H9 (cell line): Measurements from ENCODE around the gene TCIRG1. TPM values are rescaled to one million over a fixed set of nuclear protein-coding genes. Genes with fewer than 3 reads are reported as not detected.

ENCODE experiments used
- DNase-seq: peaks from one replicate; pipeline ENCODE4 v3.0.0-alpha.2; 2017
- H2AFZ ChIP-seq: one replicate; pipeline ENCODE4 v1.6.1; 2013; ENCODE audit warnings: mild to moderate bottlenecking, low read length, control low read depth, moderate library complexity
- H2AK5ac ChIP-seq: 2 replicates; pipeline ENCODE4 v1.6.1; 2013; ENCODE audit warnings: low read length, control low read depth, mixed read lengths; ENCODE audit not compliant: insufficient read length
- H2BK120ac ChIP-seq: one replicate; pipeline ENCODE4 v1.6.1; 2013; ENCODE audit warnings: low read depth, mild to moderate bottlenecking, low read length, control low read depth, inconsistent platforms; ENCODE audit not compliant: poor library complexity, severe bottlenecking
- H2BK12ac ChIP-seq: 2 replicates; pipeline ENCODE4 v1.6.1; 2013; ENCODE audit warnings: low read length, control low read depth, mixed read lengths, low read depth; ENCODE audit not compliant: insufficient read length
- H2BK15ac ChIP-seq: 2 replicates; pipeline ENCODE4 v1.6.1; 2013; ENCODE audit warnings: low read depth, low read length, control low read depth
- H2BK20ac ChIP-seq: one replicate; pipeline ENCODE4 v1.6.1; 2013; ENCODE audit warnings: low read depth, mild to moderate bottlenecking, low read length, control low read depth, inconsistent platforms; ENCODE audit not compliant: poor library complexity, severe bottlenecking
- H2BK5ac ChIP-seq: 2 replicates; pipeline ENCODE4 v1.6.1; 2013; ENCODE audit warnings: low read length, control low read depth, mixed read lengths; ENCODE audit not compliant: insufficient read length
- H3K14ac ChIP-seq: 2 replicates; pipeline ENCODE4 v1.6.1; 2013; ENCODE audit warnings: low read length, control low read depth; ENCODE audit not compliant: insufficient read depth
- H3K18ac ChIP-seq: 2 replicates; pipeline ENCODE4 v1.6.1; 2013; ENCODE audit warnings: low read depth, mild to moderate bottlenecking, mixed read lengths, low read length, control low read depth; ENCODE audit not compliant: insufficient read length
- H3K23ac ChIP-seq: 2 replicates; pipeline ENCODE4 v1.6.1; 2013; ENCODE audit warnings: low read length, control low read depth, mixed read lengths, low read depth; ENCODE audit not compliant: insufficient read length
- H3K23me2 ChIP-seq: 2 replicates; pipeline ENCODE4 v1.6.1; 2013; ENCODE audit warnings: low read depth, mild to moderate bottlenecking, mixed read lengths, low read length, control low read depth; ENCODE audit not compliant: insufficient read length, poor library complexity, severe bottlenecking
- H3K27ac ChIP-seq: 2 replicates; pipeline ENCODE4 v1.5.1; 2013; ENCODE audit warnings: low read length, control low read depth, mixed read lengths, low read depth; ENCODE audit not compliant: insufficient read length
- H3K27me3 ChIP-seq: 2 replicates; pipeline ENCODE4 v1.6.1; 2013; ENCODE audit warnings: low read length, control low read depth, inconsistent platforms; ENCODE audit not compliant: insufficient read depth
- H3K4ac ChIP-seq: 2 replicates; pipeline ENCODE4 v1.6.1; 2013; ENCODE audit warnings: low read depth, mild to moderate bottlenecking, control low read depth, inconsistent platforms, low read length, moderate library complexity
- H3K4me1 ChIP-seq: 2 replicates; pipeline ENCODE4 v1.6.1; 2013; ENCODE audit warnings: low read length, control low read depth, inconsistent platforms; ENCODE audit not compliant: insufficient read depth
- H3K4me2 ChIP-seq: 2 replicates; pipeline ENCODE4 v1.6.1; 2013; ENCODE audit warnings: low read length, control low read depth, mixed read lengths; ENCODE audit not compliant: insufficient read length, insufficient read depth
- H3K56ac ChIP-seq: 2 replicates; pipeline ENCODE4 v1.6.1; 2013; ENCODE audit warnings: low read depth, mild to moderate bottlenecking, mixed read lengths, low read length, control low read depth; ENCODE audit not compliant: insufficient read length
- H3K79me1 ChIP-seq: 2 replicates; pipeline ENCODE4 v1.6.1; 2013; ENCODE audit warnings: low read depth, mild to moderate bottlenecking, moderate library complexity, low read length, control low read depth, inconsistent platforms; ENCODE audit not compliant: insufficient read depth, poor library complexity, severe bottlenecking
- H3K79me2 ChIP-seq: 2 replicates; pipeline ENCODE4 v1.6.1; 2013; ENCODE audit warnings: low read length, control low read depth, inconsistent platforms; ENCODE audit not compliant: insufficient read depth
- H3K9ac ChIP-seq: 2 replicates; pipeline ENCODE4 v1.6.1; 2013; ENCODE audit warnings: low read length, control low read depth, mixed read lengths; ENCODE audit not compliant: insufficient read length; ENCODE audit errors: extremely low read depth
- H3K9me3 ChIP-seq: one replicate; pipeline ENCODE4 v1.6.1; 2013; ENCODE audit warnings: low read depth, low read length, inconsistent platforms; ENCODE audit not compliant: control insufficient read depth
- H3T11ph ChIP-seq: one replicate; pipeline ENCODE4 v1.6.1; 2013; ENCODE audit warnings: mild to moderate bottlenecking, low read length, control low read depth, inconsistent platforms
- H4K20me1 ChIP-seq: one replicate; pipeline ENCODE4 v1.6.1; 2013; ENCODE audit not compliant: control insufficient read depth, insufficient read length, insufficient read depth
- H4K5ac ChIP-seq: 2 replicates; pipeline ENCODE4 v1.6.1; 2013; ENCODE audit warnings: low read depth, mild to moderate bottlenecking, mixed read lengths, low read length, control low read depth; ENCODE audit not compliant: insufficient read length
- H4K8ac ChIP-seq: replicated peaks from 2 replicates; pipeline ENCODE4 v1.6.1; 2013; ENCODE audit warnings: low read length, control low read depth, mixed read lengths, low read depth; ENCODE audit not compliant: insufficient read length
- H4K91ac ChIP-seq: 2 replicates; pipeline ENCODE4 v1.6.1; 2013; ENCODE audit warnings: low read depth, mild to moderate bottlenecking, moderate library complexity, mixed read lengths, low read length, control low read depth; ENCODE audit not compliant: insufficient read length
- H3K27ac Mint-ChIP-seq, 3 experiments: 2 replicates in 2 of 3; 3 replicates in 1 of 3; pipeline ENCODE4 v1.8.0; 2020 to 2021; ENCODE audit warnings: mixed read lengths in 3 of 3, mild to moderate bottlenecking in 1 of 3, moderate library complexity in 1 of 3
- H3K27me3 Mint-ChIP-seq: 2 replicates; pipeline ENCODE4 v1.8.0; 2021; ENCODE audit warnings: low read depth, mild to moderate bottlenecking, moderate library complexity, mixed read lengths
- H3K36me3 Mint-ChIP-seq, 3 experiments: 2 replicates in 2 of 3; 3 replicates in 1 of 3; pipeline ENCODE4 v1.8.0; 2020 to 2021; ENCODE audit warnings: low read depth in 3 of 3, mixed read lengths in 3 of 3; ENCODE audit not compliant: insufficient read depth in 1 of 3
- H3K4me1 Mint-ChIP-seq, 2 experiments: 2 replicates each; pipeline ENCODE4 v1.8.0; 2020; ENCODE audit warnings: mixed read lengths in 2 of 2
- H3K4me3 Mint-ChIP-seq, 2 experiments: 2 replicates in 1 of 2; 3 replicates in 1 of 2; pipeline ENCODE4 v1.8.0; 2020 to 2021; ENCODE audit warnings: mild to moderate bottlenecking in 2 of 2, mixed read lengths in 2 of 2, moderate library complexity in 1 of 2
- H3K9me3 Mint-ChIP-seq, 2 experiments: 2 replicates in 1 of 2; 3 replicates in 1 of 2; pipeline ENCODE4 v1.8.0; 2020; ENCODE audit warnings: mild to moderate bottlenecking in 2 of 2, mixed read lengths in 2 of 2, moderate library complexity in 1 of 2
- WGBS: extraction: QIAGEN DNeasy Blood & Tissue Kit; methylation state at CpG from one replicate; pipeline ENCODE4 v1.1.7; 2013; ENCODE audit warnings: missing lambda C conversion rate, low lambda C conversion rate, mixed read lengths; ENCODE audit not compliant: insufficient read length; ENCODE audit errors: extremely low coverage; 5-methylcytosine and 5-hydroxymethylcytosine counted together
- total RNA-seq: library from RNA; stranded (reverse); gene quantifications from 2 replicates; pipeline ENCODE4 v1.2.1, GENCODE V29; 2021
- TF ChIP-seq, protein P1 (sequence below): fragments of 200-600 bp; sonication (generic); conservative IDR thresholded peaks from 3 replicates; pipeline ENCODE4 v1.8.0; 2021; ENCODE audit warnings: antibody characterized with exemption, mild to moderate bottlenecking

The TCIRG1 gene
- total RNA-seq, 1 experiment from 2014 or later = 24.4 TPM

DNA sequence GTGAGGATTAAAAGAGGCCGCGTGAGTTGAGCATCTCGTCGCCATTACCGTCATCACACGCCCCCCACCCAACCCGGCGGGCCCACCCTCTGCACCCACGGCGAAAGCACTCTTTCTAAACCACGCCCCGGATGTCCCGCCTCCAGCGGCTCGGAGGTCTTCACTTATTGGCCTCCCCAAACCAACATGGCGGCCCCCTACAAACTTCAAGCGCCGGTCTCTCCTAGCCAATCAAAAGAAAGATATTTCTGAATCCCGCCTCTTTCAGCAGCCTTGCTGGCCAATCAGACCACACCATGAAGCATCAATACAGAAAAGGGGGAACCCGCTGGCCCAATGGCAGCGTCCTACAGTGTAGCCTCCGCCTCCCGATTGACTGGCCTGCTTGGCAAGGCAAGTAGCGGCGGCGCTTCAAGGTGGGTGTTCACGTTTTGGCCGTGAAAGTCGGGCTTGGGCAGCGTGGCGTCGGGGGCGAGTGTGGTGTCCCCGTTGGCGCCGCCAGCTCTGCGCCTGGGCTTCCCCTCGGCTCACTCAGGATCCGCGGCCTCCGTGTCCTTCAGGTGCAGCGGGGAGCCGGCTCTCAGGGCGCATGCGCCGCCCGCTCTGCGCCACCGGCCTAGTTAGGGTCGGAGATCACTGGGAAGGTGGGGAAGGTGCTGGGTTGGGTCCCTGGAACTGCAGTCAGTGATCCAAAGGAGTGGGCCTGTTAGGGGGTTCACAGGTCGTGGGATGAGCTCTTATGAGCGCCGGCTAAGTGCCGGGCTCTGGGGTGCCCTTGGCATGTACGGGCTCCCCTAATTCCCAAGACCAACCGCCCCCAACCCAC is 8.3 kb upstream of the TCIRG1 start, which contains the start of gene NDUFS8:
Gene NDUFS8 (plus strand): TSS at position 364 of the 826 bp plus-strand sequence. CDS start 1,471 bp downstream, outside the sequence.
- Mint-ChIP-seq H3K27me3 (no peaks in the 10 kb centered on the region), H3K36me3 (peaks cover 15 to 39% (median 31%) of the 10 kb centered on the region in 3 experiments; a peak in 6 of 7 replicates), H3K4me3 (peak within 1 kb of the TSS; percentile 94 to 96), H3K4me1 (peaks cover 22 to 24% of the 10 kb centered on the region in 2 experiments), H3K9me3 (no peaks in the 10 kb centered on the region), H3K27ac (peak within 1 kb of the TSS; percentile 83 to 99 (median 86); a peak in 6 of 7 replicates)
- DNase-seq = peak; percentile 99
- Histone ChIP-seq H3T11ph (no peak within 1 kb of the TSS), H2AFZ (no peak within 1 kb of the TSS), H3K56ac (no peak within 1 kb of the TSS), H3K27me3 (no peaks in the 10 kb centered on the region), H3K4ac (no peak within 1 kb of the TSS), H3K4me2 (peak within 1 kb of the TSS; percentile 68), H3K27ac (no peak within 1 kb of the TSS), H3K9ac (peak within 1 kb of the TSS; percentile 88), H3K23me2 (peaks cover 8% of the 10 kb centered on the region), H2BK120ac (no peak within 1 kb of the TSS), H3K79me1 (peaks cover 5% of the 10 kb centered on the region), H4K5ac (no peak within 1 kb of the TSS), H3K9me3 (no peaks in the 10 kb centered on the region), H3K79me2 (no peaks in the 10 kb centered on the region), H2BK5ac (no peak within 1 kb of the TSS), H3K4me1 (no peaks in the 10 kb centered on the region; the same call in 1 of the 2 replicates), H4K20me1 (no peaks in the 10 kb centered on the region), H4K91ac (no peak within 1 kb of the TSS), H2BK20ac (no peak within 1 kb of the TSS), H2BK15ac (no peak within 1 kb of the TSS), H2BK12ac (no peak within 1 kb of the TSS), H2AK5ac (no peak within 1 kb of the TSS), H3K18ac (peak within 1 kb of the TSS; percentile 86), H4K8ac (no peak within 1 kb of the TSS), H3K14ac (peak within 1 kb of the TSS; percentile 89), H3K23ac (no peak within 1 kb of the TSS)
- TF ChIP-seq, protein P1, sequence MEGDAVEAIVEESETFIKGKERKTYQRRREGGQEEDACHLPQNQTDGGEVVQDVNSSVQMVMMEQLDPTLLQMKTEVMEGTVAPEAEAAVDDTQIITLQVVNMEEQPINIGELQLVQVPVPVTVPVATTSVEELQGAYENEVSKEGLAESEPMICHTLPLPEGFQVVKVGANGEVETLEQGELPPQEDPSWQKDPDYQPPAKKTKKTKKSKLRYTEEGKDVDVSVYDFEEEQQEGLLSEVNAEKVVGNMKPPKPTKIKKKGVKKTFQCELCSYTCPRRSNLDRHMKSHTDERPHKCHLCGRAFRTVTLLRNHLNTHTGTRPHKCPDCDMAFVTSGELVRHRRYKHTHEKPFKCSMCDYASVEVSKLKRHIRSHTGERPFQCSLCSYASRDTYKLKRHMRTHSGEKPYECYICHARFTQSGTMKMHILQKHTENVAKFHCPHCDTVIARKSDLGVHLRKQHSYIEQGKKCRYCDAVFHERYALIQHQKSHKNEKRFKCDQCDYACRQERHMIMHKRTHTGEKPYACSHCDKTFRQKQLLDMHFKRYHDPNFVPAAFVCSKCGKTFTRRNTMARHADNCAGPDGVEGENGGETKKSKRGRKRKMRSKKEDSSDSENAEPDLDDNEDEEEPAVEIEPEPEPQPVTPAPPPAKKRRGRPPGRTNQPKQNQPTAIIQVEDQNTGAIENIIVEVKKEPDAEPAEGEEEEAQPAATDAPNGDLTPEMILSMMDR = no peak
- WGBS = no CpG with 5 or more reads among the region's 56 CpGs
